MM.1S (cell line): ENCODE measurements around the gene HEMK1.

Source experiments
- DNase-seq: peaks from one replicate; pipeline ENCODE4 v3.0.0-alpha.2; 2015
- H2AFZ ChIP-seq: fragments of 300-600 bp; sonication (generic); 2 replicates; pipeline ENCODE4 v1.6.0; 2016; ENCODE audit warnings: antibody characterized with exemption, low read length
- H3F3A ChIP-seq: fragments of 300-600 bp; sonication (generic); 2 replicates; pipeline ENCODE4 v1.6.1; 2016; ENCODE audit warnings: mild to moderate bottlenecking, antibody characterized with exemption, low read length, moderate library complexity, mixed read lengths; ENCODE audit not compliant: insufficient read depth
- H3K27ac ChIP-seq: fragments of 300-600 bp; sonication (generic); 2 replicates; pipeline ENCODE4 v1.5.1; 2016; ENCODE audit warnings: mild to moderate bottlenecking, low read length
- H3K27me3 ChIP-seq: fragments of 300-600 bp; sonication (generic); replicated peaks from 2 replicates; pipeline ENCODE4 v1.6.0; 2016; ENCODE audit warnings: low read length; ENCODE audit not compliant: insufficient read depth
- H3K36me3 ChIP-seq: fragments of 300-600 bp; sonication (generic); replicated peaks from 2 replicates; pipeline ENCODE4 v1.6.1; 2016; ENCODE audit warnings: mild to moderate bottlenecking, low read length, mixed read lengths; ENCODE audit not compliant: insufficient read depth
- H3K4me1 ChIP-seq: fragments of 300-600 bp; sonication (generic); 2 replicates; pipeline ENCODE4 v1.6.1; 2016; ENCODE audit warnings: low read length, mixed read lengths
- H3K4me2 ChIP-seq: fragments of 300-600 bp; sonication (generic); 2 replicates; pipeline ENCODE4 v1.6.0; 2016; ENCODE audit warnings: low read depth, low read length
- H3K4me3 ChIP-seq: fragments of 300-600 bp; sonication (generic); 2 replicates; pipeline ENCODE4 v1.5.1; 2016; ENCODE audit warnings: low read length, mixed read lengths
- H3K79me2 ChIP-seq: fragments of 300-600 bp; sonication (generic); 2 replicates; pipeline ENCODE4 v1.6.1; 2016; ENCODE audit warnings: mixed run types, low read length, mixed read lengths
- H3K9ac ChIP-seq: fragments of 300-600 bp; sonication (generic); 2 replicates; pipeline ENCODE4 v1.6.1; 2016; ENCODE audit warnings: low read length, mixed read lengths
- H3K9me2 ChIP-seq: fragments of 300-600 bp; sonication (generic); replicated peaks from 2 replicates; pipeline ENCODE4 v1.6.1; 2016; ENCODE audit warnings: mild to moderate bottlenecking, low read length, mixed read lengths; ENCODE audit not compliant: insufficient read depth
- H3K9me3 ChIP-seq: fragments of 300-600 bp; sonication (generic); replicated peaks from 2 replicates; pipeline ENCODE4 v1.6.1; 2016; ENCODE audit warnings: mild to moderate bottlenecking, low read length, mixed read lengths; ENCODE audit not compliant: insufficient read depth
- H4K20me1 ChIP-seq: fragments of 300-600 bp; sonication (generic); 2 replicates; pipeline ENCODE4 v1.6.1; 2016; ENCODE audit warnings: mild to moderate bottlenecking, low read length, moderate library complexity, mixed read lengths; ENCODE audit not compliant: insufficient read depth
- EZH2 ChIP-seq: fragments of 300-600 bp; sonication (generic); optimal IDR thresholded peaks from 2 replicates; pipeline ENCODE3; 2017; ENCODE audit warnings: low read depth, mild to moderate bottlenecking, antibody characterized with exemption, low read length, mixed read lengths
- EZH2phosphoT487 ChIP-seq: fragments of 300-600 bp; sonication (generic); IDR thresholded peaks from 2 replicates; pipeline ENCODE4 v1.6.1; 2018; ENCODE audit warnings: antibody characterized with exemption, low read length
- TF ChIP-seq, protein P1 (sequence below): fragments of 300-600 bp; sonication (generic); IDR thresholded peaks from 2 replicates; pipeline ENCODE4 v1.5.1; 2016; ENCODE audit warnings: antibody characterized with exemption, low read length, mixed read lengths

The HEMK1 gene, protein sequence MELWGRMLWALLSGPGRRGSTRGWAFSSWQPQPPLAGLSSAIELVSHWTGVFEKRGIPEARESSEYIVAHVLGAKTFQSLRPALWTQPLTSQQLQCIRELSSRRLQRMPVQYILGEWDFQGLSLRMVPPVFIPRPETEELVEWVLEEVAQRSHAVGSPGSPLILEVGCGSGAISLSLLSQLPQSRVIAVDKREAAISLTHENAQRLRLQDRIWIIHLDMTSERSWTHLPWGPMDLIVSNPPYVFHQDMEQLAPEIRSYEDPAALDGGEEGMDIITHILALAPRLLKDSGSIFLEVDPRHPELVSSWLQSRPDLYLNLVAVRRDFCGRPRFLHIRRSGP

DNA sequence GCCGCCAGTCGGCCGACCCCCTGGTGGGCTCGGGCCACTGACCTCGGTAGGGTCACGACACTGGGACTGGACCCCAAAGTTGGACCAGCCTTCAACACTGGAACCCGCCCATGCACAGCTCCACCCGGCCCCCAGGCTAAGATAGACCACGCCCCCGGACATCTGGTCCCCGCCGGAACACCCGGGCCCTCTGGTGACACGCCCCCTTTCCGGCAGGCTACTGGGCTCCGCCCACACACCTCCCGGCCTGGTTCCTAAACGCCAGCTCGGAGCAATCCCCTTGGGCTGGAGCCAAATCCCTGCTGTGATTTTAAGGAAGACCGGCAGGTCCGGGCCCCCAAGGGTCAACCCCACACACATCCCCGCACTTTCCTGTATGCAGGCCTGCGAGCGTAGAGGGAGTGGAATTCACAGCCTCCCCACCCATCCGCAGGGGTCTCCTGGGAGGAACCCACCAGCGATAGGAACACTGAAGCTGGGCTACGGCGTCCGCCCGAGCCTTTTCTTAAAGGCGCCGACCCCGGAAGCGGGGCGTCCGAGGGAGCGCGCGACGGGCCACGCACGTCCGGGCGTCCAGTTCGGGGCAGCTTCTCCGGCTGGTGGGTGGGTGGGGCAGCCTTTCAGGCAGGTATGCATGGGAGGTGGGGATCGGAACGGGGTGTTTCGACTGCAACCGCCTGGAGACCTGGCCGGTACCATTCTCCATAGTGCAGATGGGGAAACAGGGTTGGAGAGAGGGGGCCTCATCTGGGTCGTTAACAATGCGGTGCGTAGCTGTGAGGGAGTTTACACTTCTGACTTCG is at the start of gene HEMK1:
HEMK1 (plus strand) TSS at position 576 of the 803 bp plus-strand sequence. CDS start 1,583 bp downstream, outside the sequence.
- Histone ChIP-seq H3K9me3 (no peaks in the 10 kb centered on the region), H3K9me2 (no peaks in the 10 kb centered on the region), H3K9ac (peak within 1 kb of the TSS; percentile 70), H4K20me1 (no peaks in the 10 kb centered on the region), H3K79me2 (no peaks in the 10 kb centered on the region), H3K4me2 (peak within 1 kb of the TSS; percentile 93), H3K36me3 (no peaks in the 10 kb centered on the region), H3K27me3 (peaks cover 9% of the 10 kb centered on the region; the same call in 1 of the 2 replicates), H2AFZ (peak within 1 kb of the TSS; percentile 97), H3K27ac (peak within 1 kb of the TSS; percentile 52; the same call in 1 of the 2 replicates), H3K4me3 (peak within 1 kb of the TSS; percentile 99), H3K4me1 (peaks cover 12% of the 10 kb centered on the region), H3F3A (peaks cover 10% of the 10 kb centered on the region; the same call in 1 of the 2 replicates)
- peak; percentile 94 for DNase-seq
- no peak for TF ChIP-seq EZH2

DNA sequence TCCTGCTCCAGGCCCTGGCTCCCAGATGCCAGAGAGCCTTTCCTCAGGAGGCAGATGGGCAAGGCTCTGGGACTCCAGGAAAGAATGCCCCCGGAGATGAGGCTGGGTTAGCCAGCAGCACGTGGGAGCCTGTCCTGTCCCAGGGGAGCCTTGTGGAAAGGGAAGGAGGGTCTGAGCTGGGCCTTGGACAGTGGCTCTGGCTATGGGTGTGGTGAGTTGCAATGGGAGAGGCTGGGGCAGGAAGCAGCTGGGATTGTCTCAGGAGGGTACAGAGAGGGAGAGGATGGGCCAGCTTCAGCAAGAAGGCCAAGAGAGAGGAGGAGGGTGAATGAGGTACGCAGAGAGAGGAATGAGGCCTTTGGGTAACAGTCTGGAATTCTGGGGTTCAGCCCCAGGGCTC is 48.5 kb upstream of the HEMK1 start:
- H2AFZ ChIP-seq, result no peak overlapping the region
- H3K9me3 ChIP-seq, result no peaks in the 10 kb centered on the region
- DNase-seq, result no peak
- no peaks in the 10 kb centered on the region for H3K36me3 ChIP-seq
- no peak overlapping the region for H3K4me2 ChIP-seq
- H3K79me2 ChIP-seq, result no peaks in the 10 kb centered on the region
- no peaks in the 10 kb centered on the region for H3F3A ChIP-seq
- H4K20me1 ChIP-seq, result no peaks in the 10 kb centered on the region
- TF ChIP-seq EZH2phosphoT487 (no peak), EZH2 (no peak)
- TF ChIP-seq, protein P1, sequence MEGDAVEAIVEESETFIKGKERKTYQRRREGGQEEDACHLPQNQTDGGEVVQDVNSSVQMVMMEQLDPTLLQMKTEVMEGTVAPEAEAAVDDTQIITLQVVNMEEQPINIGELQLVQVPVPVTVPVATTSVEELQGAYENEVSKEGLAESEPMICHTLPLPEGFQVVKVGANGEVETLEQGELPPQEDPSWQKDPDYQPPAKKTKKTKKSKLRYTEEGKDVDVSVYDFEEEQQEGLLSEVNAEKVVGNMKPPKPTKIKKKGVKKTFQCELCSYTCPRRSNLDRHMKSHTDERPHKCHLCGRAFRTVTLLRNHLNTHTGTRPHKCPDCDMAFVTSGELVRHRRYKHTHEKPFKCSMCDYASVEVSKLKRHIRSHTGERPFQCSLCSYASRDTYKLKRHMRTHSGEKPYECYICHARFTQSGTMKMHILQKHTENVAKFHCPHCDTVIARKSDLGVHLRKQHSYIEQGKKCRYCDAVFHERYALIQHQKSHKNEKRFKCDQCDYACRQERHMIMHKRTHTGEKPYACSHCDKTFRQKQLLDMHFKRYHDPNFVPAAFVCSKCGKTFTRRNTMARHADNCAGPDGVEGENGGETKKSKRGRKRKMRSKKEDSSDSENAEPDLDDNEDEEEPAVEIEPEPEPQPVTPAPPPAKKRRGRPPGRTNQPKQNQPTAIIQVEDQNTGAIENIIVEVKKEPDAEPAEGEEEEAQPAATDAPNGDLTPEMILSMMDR, result no peak
- no peak overlapping the region for H3K9ac ChIP-seq
- no peaks in the 10 kb centered on the region for H3K9me2 ChIP-seq
- H3K4me3 ChIP-seq, result no peak overlapping the region
- no peak overlapping the region for H3K27ac ChIP-seq
- peaks cover 76% of the 10 kb centered on the region for H3K27me3 ChIP-seq
- peaks cover 2% of the 10 kb centered on the region; the same call in 1 of the 2 replicates for H3K4me1 ChIP-seq

DNA sequence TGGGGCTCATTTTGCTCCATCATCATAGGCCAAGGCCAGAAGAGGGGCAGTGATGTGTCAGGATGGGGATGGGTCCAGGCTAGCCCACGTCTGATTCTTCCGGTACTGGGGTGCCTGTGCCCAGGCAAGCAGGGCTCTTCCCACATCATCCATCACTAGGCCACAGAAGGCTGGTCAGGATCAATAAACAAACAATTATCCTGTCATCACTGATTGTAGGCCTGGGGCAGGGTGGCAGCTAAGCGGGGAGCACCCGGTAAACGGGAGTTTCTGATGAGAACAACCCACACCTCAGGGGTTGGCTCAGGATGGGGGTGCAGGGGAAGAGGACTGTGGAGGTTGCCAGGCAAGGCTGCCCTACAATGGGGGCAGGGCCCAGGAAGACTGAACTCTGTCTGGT is 47.8 kb upstream of the HEMK1 start:
- Histone ChIP-seq H4K20me1 (no peaks in the 10 kb centered on the region), H3K9me2 (no peaks in the 10 kb centered on the region), H3K79me2 (no peaks in the 10 kb centered on the region), H3K27ac (no peak overlapping the region), H3K9me3 (no peaks in the 10 kb centered on the region), H3K4me2 (no peak overlapping the region), H3K4me3 (no peak overlapping the region), H3F3A (no peaks in the 10 kb centered on the region), H3K9ac (no peak overlapping the region), H3K27me3 (peaks cover 72% of the 10 kb centered on the region), H2AFZ (no peak overlapping the region), H3K36me3 (no peaks in the 10 kb centered on the region), H3K4me1 (peaks cover 4% of the 10 kb centered on the region; the same call in 1 of the 2 replicates)
- no peak for DNase-seq
- no peak for TF ChIP-seq EZH2
- TF ChIP-seq EZH2phosphoT487, result no peak
- TF ChIP-seq, protein P1, result no peak
